CD4-positive, alpha-beta memory T cell (primary cell): ENCODE data around the gene DCAF12L1. TPM values are rescaled to one million over a fixed set of nuclear protein-coding genes. Genes with fewer than 3 reads are reported as not detected.

Experiments used
- CTCF ChIA-PET: fragments of 350-600 bp; sonication (Branson Sonifier 250); formaldehyde crosslinking; loops from one replicate; lab custom pipeline; 2021; ENCODE audit warnings: inconsistent platforms; ENCODE audit not compliant: partially characterized antibody; lab: Charles Lee
- POLR2A ChIA-PET: fragments of 350-600 bp; sonication (Branson Sonifier 250); formaldehyde crosslinking; loops from one replicate; lab custom pipeline; 2021; ENCODE audit not compliant: partially characterized antibody; lab: Charles Lee
- DNase-seq, 5 donors: peaks; one replicate each; pipeline versions ENCODE4 v3.0.0 to v3.0.0-alpha.2; 2020 to 2022; ENCODE audit warnings: mixed read lengths in 1 of 5
- H3K27ac ChIP-seq: one replicate; pipeline ENCODE4 v1.7.0; 2013; ENCODE audit warnings: low read depth, low read length
- H3K27me3 ChIP-seq: 2 replicates; pipeline ENCODE4 v1.7.0; 2013; ENCODE audit warnings: mild to moderate bottlenecking, low read length, moderate library complexity; ENCODE audit not compliant: insufficient read depth
- H3K36me3 ChIP-seq: 2 replicates; pipeline ENCODE4 v1.7.0; 2013; ENCODE audit warnings: mild to moderate bottlenecking, low read length, moderate library complexity; ENCODE audit not compliant: insufficient read depth
- H3K4me1 ChIP-seq: 2 replicates; pipeline ENCODE4 v1.7.0; 2013; ENCODE audit warnings: mild to moderate bottlenecking, low read length, moderate library complexity; ENCODE audit not compliant: insufficient read depth
- H3K4me3 ChIP-seq, 2 donors: one replicate each; pipeline ENCODE4 v1.7.0; 2013; ENCODE audit warnings: low read length in 2 of 2, mild to moderate bottlenecking in 1 of 2
- H3K9me3 ChIP-seq, 2 donors: one replicate each; pipeline ENCODE4 v1.7.0; 2013; ENCODE audit warnings: low read length in 2 of 2, control low read depth in 1 of 2; ENCODE audit not compliant: control insufficient read depth in 1 of 2
- H3K27ac Mint-ChIP-seq, 7 donors: one replicate each; pipeline ENCODE4 v1.8.0; 2020 to 2021; ENCODE audit warnings: mixed read lengths in 7 of 7, mild to moderate bottlenecking in 6 of 7, inconsistent platforms in 3 of 7, moderate library complexity in 3 of 7
- H3K27me3 Mint-ChIP-seq, 2 donors: one replicate each; pipeline ENCODE4 v1.8.0; 2020 to 2021; ENCODE audit warnings: mixed read lengths in 2 of 2
- H3K36me3 Mint-ChIP-seq, 2 donors: one replicate each; pipeline ENCODE4 v1.8.0; 2020 to 2021; ENCODE audit warnings: mixed read lengths in 2 of 2, inconsistent platforms in 1 of 2, mild to moderate bottlenecking in 1 of 2
- H3K4me1 Mint-ChIP-seq, 4 donors: one replicate each; pipeline ENCODE4 v1.8.0; 2020 to 2021; ENCODE audit warnings: mixed read lengths in 4 of 4, mild to moderate bottlenecking in 1 of 4
- H3K4me3 Mint-ChIP-seq, 8 donors: one replicate each; pipeline ENCODE4 v1.8.0; 2020 to 2021; ENCODE audit warnings: mixed read lengths in 8 of 8, mild to moderate bottlenecking in 7 of 8, moderate library complexity in 6 of 8, inconsistent platforms in 3 of 8
- H3K9me3 Mint-ChIP-seq, 8 donors: one replicate each; pipeline ENCODE4 v1.8.0; 2020 to 2021; ENCODE audit warnings: mixed read lengths in 8 of 8, mild to moderate bottlenecking in 5 of 8, inconsistent platforms in 3 of 8, moderate library complexity in 1 of 8
- intact Hi-C: fragments of 100-400 bp; cut with micrococcal nuclease; formaldehyde crosslinking; loops from one replicate; pipeline ENCODE4 v1.15.1; 2023
- polyA plus RNA-seq, 2 donors: library from polyadenylated mRNA; unstranded; fragments of 300-500 nt; fragmentation: Illumina TruSeq; gene quantifications; one replicate each; pipeline ENCODE4 v1.2.3, GENCODE V29; 2021
- total RNA-seq, 2 experiments: library from RNA; stranded (reverse); gene quantifications; one replicate each; pipeline ENCODE4 v1.2.3, GENCODE V29; 2021

DCAF12L1 gene
- total and polyA plus RNA-seq, 4 experiments from 2014 or later = not detected

GRCh38 chrX:126509923-126510322 is 42.7 kb downstream of the DCAF12L1 start:
- Histone ChIP-seq H3K27me3 (no peaks in the 10 kb centered on the region), H3K9me3 (no peaks in the 10 kb centered on the region), H3K4me1 (no peaks in the 10 kb centered on the region), H3K4me3 (no peak overlapping the region), H3K27ac (no peak overlapping the region), H3K36me3 (no peaks in the 10 kb centered on the region)
- Mint-ChIP-seq H3K27me3 (no peaks in the 10 kb centered on the region), H3K4me3 (no peak overlapping the region), H3K4me1 (no peaks in the 10 kb centered on the region), H3K36me3 (no peaks in the 10 kb centered on the region), H3K27ac (no peak overlapping the region), H3K9me3 (peaks cover 0 to 4% (median 0%) of the 10 kb centered on the region in 8 donors)
- no peak for DNase-seq
- CTCF ChIA-PET = no interaction called here
- POLR2A ChIA-PET = no interaction called here
- intact Hi-C loops = no loop called here
